Measurements from ENCODE around the gene ATF6.

The ATF6 gene

GRCh38 chr1:161948435-161948834 lies 182.3 kb downstream of the ATF6 start:
- Histone ChIP-seq H3K9me3 (ENCODE audit: control insufficient read depth, insufficient read depth, low read length) (no peaks in the 10 kb centered on the region), H3K9ac (ENCODE audit: low read depth, low read length) (no peak overlapping the region), H3K36me3 (ENCODE audit: insufficient read depth, low read length) (no peaks in the 10 kb centered on the region), H3K4me1 (ENCODE audit: insufficient read depth, low read length) (0 out of 2 replicates have a peak, but pooled peaks cover 2% of the 10 kb centered on the region)

DNA sequence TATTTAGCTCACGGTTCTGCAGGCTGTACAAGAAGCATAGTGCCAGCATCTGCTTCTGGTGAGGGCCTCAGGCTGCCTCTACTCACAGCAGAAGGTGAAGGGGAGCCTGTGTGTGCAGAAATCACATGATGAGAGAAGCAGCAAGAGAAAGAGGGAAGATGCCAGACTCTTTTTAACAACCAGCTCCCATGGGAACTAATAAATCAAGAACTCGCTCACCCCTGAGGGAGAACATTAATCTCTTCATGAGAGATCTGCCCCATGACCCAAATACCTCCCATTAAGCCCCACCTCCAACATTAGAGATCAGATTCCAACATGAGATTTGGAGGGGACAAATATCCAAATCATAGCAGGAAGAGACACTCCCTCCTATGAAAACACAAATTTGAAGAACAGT lies 183.4 kb downstream of the ATF6 start:
- Histone ChIP-seq H3K9me3 (ENCODE audit: control insufficient read depth, insufficient read depth, low read length) (no peaks in the 10 kb centered on the region), H3K4me1 (ENCODE audit: insufficient read depth, low read length) (0 out of 2 replicates have a peak, but pooled peaks cover 2% of the 10 kb centered on the region), H3K9ac (ENCODE audit: low read depth, low read length) (no peak overlapping the region)

DNA sequence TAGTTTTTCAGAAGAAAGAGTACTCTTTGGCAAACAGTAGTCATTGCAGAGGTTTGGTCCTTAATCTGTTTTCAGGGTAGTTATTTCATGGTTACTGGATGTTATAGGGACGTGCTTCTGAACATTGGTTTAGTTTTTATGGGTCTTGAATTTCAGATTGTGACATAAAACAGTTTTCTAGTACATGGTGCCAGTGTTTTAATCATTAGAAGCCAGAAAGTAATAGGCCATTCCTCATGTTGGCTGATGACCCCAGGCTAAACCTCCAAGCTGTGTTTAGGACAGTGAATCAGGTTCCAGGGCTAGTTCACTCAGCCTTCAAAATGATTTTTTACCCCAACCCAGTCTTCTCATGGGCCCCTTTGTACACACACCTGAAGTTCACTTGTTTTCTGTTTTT lies 184.3 kb downstream of the ATF6 start:
- no peaks in the 10 kb centered on the region for H3K36me3 ChIP-seq (ENCODE audit: insufficient read depth, low read length)
- 0 out of 2 replicates have a peak, but pooled peaks cover 2% of the 10 kb centered on the region for H3K4me1 ChIP-seq (ENCODE audit: insufficient read depth, low read length)
- H3K9me3 ChIP-seq (ENCODE audit: control insufficient read depth, insufficient read depth, low read length) = no peaks in the 10 kb centered on the region
- H3K9ac ChIP-seq (ENCODE audit: low read depth, low read length) = no peak overlapping the region

More for the DNA sequence above, 183.4 kb downstream of the ATF6 start:
- no peaks in the 10 kb centered on the region for H3K36me3 ChIP-seq (ENCODE audit: insufficient read depth, low read length)

GRCh38 chr1:161951646-161952045 lies 185.5 kb downstream of the ATF6 start:
- no peak overlapping the region for H3K9ac ChIP-seq (ENCODE audit: low read depth, low read length)
- no peaks in the 10 kb centered on the region for H3K4me1 ChIP-seq (ENCODE audit: insufficient read depth, low read length)
- no peaks in the 10 kb centered on the region for H3K36me3 ChIP-seq (ENCODE audit: insufficient read depth, low read length)
- no peaks in the 10 kb centered on the region for H3K9me3 ChIP-seq (ENCODE audit: control insufficient read depth, insufficient read depth, low read length)

DNA sequence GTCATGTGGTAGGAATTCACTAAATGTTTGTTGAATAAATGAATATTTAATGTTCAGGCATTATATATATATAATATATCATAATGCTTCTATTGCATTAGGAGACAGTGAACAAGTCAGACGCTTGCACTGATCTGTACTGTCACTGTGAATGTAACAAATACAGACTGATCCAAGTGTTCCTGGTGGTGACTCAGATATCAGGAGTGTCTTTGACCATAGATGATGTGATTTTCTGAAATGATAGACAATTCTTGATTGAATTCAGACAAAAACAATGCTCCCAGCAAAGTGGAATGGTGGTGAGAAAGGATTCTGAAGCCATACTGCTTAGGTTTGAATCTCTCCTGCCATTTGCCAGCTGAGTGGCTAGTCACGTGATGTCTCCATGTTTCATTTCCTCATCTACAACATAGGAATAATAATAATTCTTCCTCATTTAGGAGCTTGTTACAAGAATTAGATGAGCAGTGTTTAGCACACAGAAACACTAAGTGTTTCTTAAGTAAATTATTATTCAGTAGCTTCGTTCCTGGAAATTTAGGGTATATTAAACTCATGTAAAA lies 186.6 kb downstream of the ATF6 start:
- Histone ChIP-seq H3K9me3 (ENCODE audit: control insufficient read depth, insufficient read depth, low read length) (no peaks in the 10 kb centered on the region), H3K9ac (ENCODE audit: low read depth, low read length) (no peak overlapping the region), H3K36me3 (ENCODE audit: insufficient read depth, low read length) (no peaks in the 10 kb centered on the region), H3K4me1 (ENCODE audit: insufficient read depth, low read length) (0 out of 2 replicates have a peak, but pooled peaks cover 5% of the 10 kb centered on the region)

- Histone ChIP-seq H3K9me3 (ENCODE audit: control insufficient read depth, insufficient read depth, low read length) (no peaks in the 10 kb centered on the region), H3K4me1 (ENCODE audit: insufficient read depth, low read length) (0 out of 2 replicates have a peak, but pooled peaks cover 5% of the 10 kb centered on the region), H3K36me3 (ENCODE audit: insufficient read depth, low read length) (no peaks in the 10 kb centered on the region), H3K9ac (ENCODE audit: low read depth, low read length) (no peak overlapping the region)
Measured at GRCh38 chr1:161953256-161953920, 187.3 kb downstream of the ATF6 start.

GRCh38 chr1:161954050-161954449 lies 187.9 kb downstream of the ATF6 start:
- Histone ChIP-seq H3K9me3 (ENCODE audit: control insufficient read depth, insufficient read depth, low read length) (no peaks in the 10 kb centered on the region), H3K4me1 (ENCODE audit: insufficient read depth, low read length) (0 out of 2 replicates have a peak, but pooled peaks cover 5% of the 10 kb centered on the region), H3K36me3 (ENCODE audit: insufficient read depth, low read length) (0 out of 2 replicates have a peak, but pooled peaks cover 3% of the 10 kb centered on the region), H3K9ac (ENCODE audit: low read depth, low read length) (no peak overlapping the region)

- Histone ChIP-seq H3K36me3 (ENCODE audit: insufficient read depth, low read length) (0 out of 2 replicates have a peak, but pooled peaks cover 3% of the 10 kb centered on the region), H3K9ac (ENCODE audit: low read depth, low read length) (no peak overlapping the region), H3K9me3 (ENCODE audit: control insufficient read depth, insufficient read depth, low read length) (no peaks in the 10 kb centered on the region), H3K4me1 (ENCODE audit: insufficient read depth, low read length) (0 out of 2 replicates have a peak, but pooled peaks cover 5% of the 10 kb centered on the region)
Measured at GRCh38 chr1:161954466-161954865, 188.3 kb downstream of the ATF6 start.

DNA sequence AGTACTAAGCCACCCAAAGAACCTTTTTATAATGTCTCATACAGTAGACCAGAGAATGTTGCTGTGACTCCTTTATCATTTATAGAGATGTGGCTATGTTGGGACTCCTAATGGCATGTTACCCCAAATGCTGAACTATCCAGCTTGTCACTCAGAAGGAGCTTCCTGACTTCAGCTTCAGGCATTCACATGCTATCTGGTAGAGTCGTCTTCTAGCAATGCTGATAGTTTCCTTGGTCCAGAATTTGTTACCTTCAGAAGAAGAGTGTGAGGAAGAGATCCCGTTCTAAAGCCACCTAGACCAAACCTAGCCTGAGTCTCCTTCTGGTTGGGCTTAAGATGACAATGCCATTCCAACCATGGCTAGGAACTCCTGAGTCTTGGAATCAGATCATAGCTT lies 189.5 kb downstream of the ATF6 start:
- H3K36me3 ChIP-seq (ENCODE audit: insufficient read depth, low read length) = 0 out of 2 replicates have a peak, but pooled peaks cover 3% of the 10 kb centered on the region
- no peaks in the 10 kb centered on the region for H3K9me3 ChIP-seq (ENCODE audit: control insufficient read depth, insufficient read depth, low read length)
- H3K9ac ChIP-seq (ENCODE audit: low read depth, low read length) = no peak overlapping the region
- 0 out of 2 replicates have a peak, but pooled peaks cover 5% of the 10 kb centered on the region for H3K4me1 ChIP-seq (ENCODE audit: insufficient read depth, low read length)

DNA sequence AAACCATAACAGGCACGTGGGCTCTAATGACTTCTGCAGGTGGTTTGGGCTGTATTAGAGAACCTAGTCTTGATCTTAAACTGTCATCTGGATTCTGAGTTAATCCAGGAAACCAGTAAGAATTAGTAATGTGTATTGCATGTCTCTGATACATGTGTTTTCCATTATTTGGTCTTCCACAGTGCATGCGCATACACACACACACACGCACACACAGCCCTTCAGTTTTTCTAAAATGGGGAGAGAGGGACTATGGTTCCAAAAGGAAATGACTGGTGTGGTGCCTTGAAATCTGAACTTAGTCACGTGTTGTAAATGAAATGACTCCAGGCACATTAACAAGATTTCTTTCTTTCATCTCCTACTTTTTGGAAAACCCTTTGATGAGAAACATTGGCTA lies 190.0 kb downstream of the ATF6 start:
- Histone ChIP-seq H3K9me3 (ENCODE audit: control insufficient read depth, insufficient read depth, low read length) (no peaks in the 10 kb centered on the region), H3K9ac (ENCODE audit: low read depth, low read length) (no peak overlapping the region), H3K36me3 (ENCODE audit: insufficient read depth, low read length) (0 out of 2 replicates have a peak, but pooled peaks cover 3% of the 10 kb centered on the region), H3K4me1 (ENCODE audit: insufficient read depth, low read length) (peaks cover 5% of the 10 kb centered on the region; the same call in 1 of the 2 replicates)

DNA sequence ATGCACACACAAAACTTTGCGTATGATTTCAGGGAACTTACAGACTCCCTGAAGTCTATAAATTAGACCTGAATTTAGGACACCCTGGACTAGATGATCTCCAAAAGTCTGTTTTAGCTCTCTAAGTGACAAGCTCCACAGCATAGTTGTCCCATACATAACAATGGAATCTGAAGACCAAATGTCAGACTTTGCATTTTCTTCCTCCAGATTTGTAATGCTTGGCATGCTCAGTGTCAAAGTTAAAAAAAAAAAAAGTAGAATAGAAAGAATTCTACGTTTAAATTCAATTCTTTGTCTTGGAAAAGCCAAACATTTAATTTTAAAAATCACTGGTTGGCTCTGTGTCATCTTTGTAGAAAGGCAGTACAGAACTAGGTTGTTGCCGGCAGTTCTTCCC lies 190.8 kb downstream of the ATF6 start:
- peaks cover 5% of the 10 kb centered on the region; the same call in 1 of the 2 replicates for H3K4me1 ChIP-seq (ENCODE audit: insufficient read depth, low read length)
- H3K36me3 ChIP-seq (ENCODE audit: insufficient read depth, low read length) = 0 out of 2 replicates have a peak, but pooled peaks cover 3% of the 10 kb centered on the region
- H3K9ac ChIP-seq (ENCODE audit: low read depth, low read length) = no peak overlapping the region
- H3K9me3 ChIP-seq (ENCODE audit: control insufficient read depth, insufficient read depth, low read length) = no peaks in the 10 kb centered on the region

DNA sequence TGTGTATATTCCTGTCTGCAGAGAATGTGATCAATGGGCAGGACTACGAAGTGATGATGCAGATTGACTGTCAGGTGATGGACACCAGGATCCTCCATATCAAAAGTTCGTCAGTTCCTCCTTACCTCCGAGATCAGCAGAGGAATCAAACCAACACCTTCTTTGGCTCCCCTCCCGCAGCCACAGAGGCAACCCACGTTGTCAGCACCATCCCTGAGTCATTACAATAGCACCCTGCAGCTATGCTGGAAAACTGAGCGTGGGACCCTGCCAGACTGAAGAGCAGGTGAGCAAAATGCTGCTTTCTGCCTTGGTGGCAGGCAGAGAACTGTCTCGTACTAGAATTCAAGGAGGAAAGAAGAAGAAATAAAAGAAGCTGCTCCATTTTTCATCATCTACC lies 192.3 kb downstream of the ATF6 start:
- Histone ChIP-seq H3K36me3 (ENCODE audit: insufficient read depth, low read length) (0 out of 2 replicates have a peak, but pooled peaks cover 3% of the 10 kb centered on the region), H3K9ac (ENCODE audit: low read depth, low read length) (no peak overlapping the region), H3K9me3 (ENCODE audit: control insufficient read depth, insufficient read depth, low read length) (no peaks in the 10 kb centered on the region), H3K4me1 (ENCODE audit: insufficient read depth, low read length) (peaks cover 12% of the 10 kb centered on the region)

DNA sequence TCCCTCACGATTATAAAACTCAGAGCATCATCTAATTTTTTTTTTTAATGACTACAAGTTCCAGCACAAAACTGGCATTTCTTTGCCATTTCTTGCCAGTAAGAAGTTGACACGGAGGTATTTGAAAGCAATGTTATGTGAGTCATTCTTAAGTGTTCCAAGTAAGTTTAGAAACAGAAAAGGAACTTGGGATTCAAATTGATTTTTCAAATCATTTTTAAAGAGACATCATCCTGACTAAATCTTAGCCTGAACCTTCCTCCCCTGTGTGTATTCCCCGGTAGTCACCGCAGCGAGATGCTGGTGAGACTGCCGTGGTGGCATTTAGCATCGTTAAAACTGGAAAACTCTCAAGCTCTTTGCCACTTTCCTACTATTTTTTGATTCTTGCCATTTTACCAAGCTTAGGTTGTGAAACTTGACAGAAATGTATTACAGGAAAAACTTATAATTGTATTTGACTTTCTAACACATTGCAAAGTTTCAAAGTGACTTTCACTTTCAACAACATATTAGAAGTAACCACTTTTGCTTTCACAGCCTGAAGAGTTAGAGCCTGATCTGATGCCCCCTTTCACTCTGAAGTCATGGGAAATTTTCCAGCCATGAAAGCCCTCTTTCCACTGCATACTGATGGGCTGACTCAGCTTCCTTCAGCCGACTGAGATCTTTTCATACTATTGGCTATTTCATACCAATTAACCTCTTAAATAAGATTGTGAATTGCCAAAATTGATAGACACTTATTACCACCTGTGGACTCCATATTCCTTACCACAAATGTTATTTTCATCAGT lies 196.2 kb downstream of the ATF6 start:
- H3K9ac ChIP-seq (ENCODE audit: low read depth, low read length) = no peak overlapping the region
- no peaks in the 10 kb centered on the region for H3K9me3 ChIP-seq (ENCODE audit: control insufficient read depth, insufficient read depth, low read length)
- peaks cover 13% of the 10 kb centered on the region for H3K4me1 ChIP-seq (ENCODE audit: insufficient read depth, low read length)
- 0 out of 2 replicates have a peak, but pooled peaks cover 3% of the 10 kb centered on the region for H3K36me3 ChIP-seq (ENCODE audit: insufficient read depth, low read length)

- Histone ChIP-seq H3K9ac (ENCODE audit: low read depth, low read length) (no peak overlapping the region), H3K4me1 (ENCODE audit: insufficient read depth, low read length) (peaks cover 13% of the 10 kb centered on the region), H3K36me3 (ENCODE audit: insufficient read depth, low read length) (no peaks in the 10 kb centered on the region), H3K9me3 (ENCODE audit: control insufficient read depth, insufficient read depth, low read length) (no peaks in the 10 kb centered on the region)
Measured at GRCh38 chr1:161966067-161966466, 199.9 kb downstream of the ATF6 start.
